SU-DHL-6 (cell line): ENCODE data around the gene PRR33.

ENCODE experiments used
- H2AFZ ChIP-seq: fragments of 200-600 bp; sonication (generic); 2 replicates; pipeline ENCODE4 v1.6.1; 2014; ENCODE audit warnings: low read depth, mild to moderate bottlenecking, moderate library complexity, mixed read lengths, antibody characterized with exemption, low read length; ENCODE audit not compliant: severe bottlenecking
- H3F3A ChIP-seq: fragments of 200-600 bp; shearing (Covaris generic); 2 replicates; pipeline ENCODE4 v1.6.0; 2016; ENCODE audit warnings: antibody characterized with exemption, mild to moderate bottlenecking; ENCODE audit not compliant: insufficient read depth
- H3K27ac ChIP-seq: fragments of 200-600 bp; sonication (generic); 2 replicates; pipeline ENCODE4 v1.5.1; 2016; ENCODE audit warnings: low read depth, mild to moderate bottlenecking, low read length, moderate library complexity, mixed read lengths
- H3K27me3 ChIP-seq: fragments of 200-600 bp; sonication (generic), shearing (Covaris generic); 2 replicates; pipeline ENCODE4 v1.6.0; 2014; ENCODE audit warnings: mild to moderate bottlenecking, low read length
- H3K36me3 ChIP-seq: fragments of 200-600 bp; sonication (generic); 2 replicates; pipeline ENCODE4 v1.6.1; 2014; ENCODE audit warnings: mild to moderate bottlenecking, low read length, mixed read lengths
- H3K4me2 ChIP-seq: fragments of 300-600, 200-600 bp; shearing (Covaris generic), sonication (generic); 2 replicates; pipeline ENCODE4 v1.6.0; 2014; ENCODE audit warnings: low read length, low read depth, mild to moderate bottlenecking; ENCODE audit not compliant: poor library complexity, severe bottlenecking
- H3K4me3 ChIP-seq: fragments of 200-600 bp; sonication (generic); 2 replicates; pipeline ENCODE4 v1.5.1; 2014; ENCODE audit warnings: antibody characterized with exemption, low read length, mild to moderate bottlenecking, mixed read lengths; ENCODE audit not compliant: insufficient read depth, poor library complexity, severe bottlenecking
- H3K79me2 ChIP-seq: fragments of 200-600 bp; sonication (generic); 2 replicates; pipeline ENCODE4 v1.6.1; 2014; ENCODE audit warnings: mild to moderate bottlenecking, low read length, moderate library complexity; ENCODE audit not compliant: insufficient read depth
- H3K9ac ChIP-seq: fragments of 200-600 bp; sonication (generic); 2 replicates; pipeline ENCODE4 v1.7.0; 2014; ENCODE audit warnings: mild to moderate bottlenecking, low read length
- H3K9me2 ChIP-seq: fragments of 200-600 bp; sonication (generic); replicated peaks from 2 replicates; pipeline ENCODE4 v1.6.1; 2014; ENCODE audit warnings: low read length; ENCODE audit not compliant: insufficient read depth
- H3K9me3 ChIP-seq: fragments of 200-600 bp; sonication (generic); 2 replicates; pipeline ENCODE4 v1.6.1; 2014; ENCODE audit warnings: low read length, mixed read lengths; ENCODE audit not compliant: insufficient read depth
- H4K20me1 ChIP-seq: fragments of 200-600 bp; sonication (generic); 2 replicates; pipeline ENCODE4 v1.6.1; 2014; ENCODE audit warnings: low read depth, mild to moderate bottlenecking, antibody characterized with exemption, low read length, moderate library complexity, mixed read lengths
- EZH2phosphoT487 ChIP-seq: fragments of 200-600 bp; sonication (generic), shearing (Covaris generic); conservative IDR thresholded peaks from 2 replicates; pipeline ENCODE4 v1.6.1; 2018; ENCODE audit warnings: mild to moderate bottlenecking, antibody characterized with exemption, low read length, moderate library complexity, mixed read lengths
- TF ChIP-seq, protein P1 (sequence below): fragments of 200-600 bp; sonication (generic); IDR thresholded peaks from one replicate; pipeline ENCODE4 v1.5.1; 2017; ENCODE audit warnings: antibody characterized with exemption, mild to moderate bottlenecking, low read length, moderate library complexity; ENCODE audit not compliant: insufficient read depth, poor library complexity, severe bottlenecking

PRR33 gene

DNA sequence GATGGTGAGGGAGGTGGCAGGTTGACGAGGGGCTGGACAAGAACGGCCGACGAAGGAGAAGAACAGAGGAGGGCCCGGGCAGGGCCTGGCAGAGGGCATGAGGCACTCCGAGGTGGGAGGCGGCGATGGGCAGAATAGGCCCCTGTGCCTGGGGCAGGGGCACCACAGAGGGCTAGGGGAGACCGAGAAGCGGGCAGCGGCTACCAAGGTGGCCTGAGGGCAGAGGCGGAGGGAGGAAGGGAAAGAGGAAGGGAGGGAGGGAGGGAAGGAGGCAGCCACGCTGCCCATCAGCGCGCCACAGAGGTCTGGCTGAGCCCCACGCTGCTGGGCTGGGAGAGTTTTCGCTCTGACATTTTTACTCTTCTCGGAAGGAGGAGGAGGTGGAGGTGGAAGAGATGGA lies 27.5 kb downstream of the PRR33 start:
- Histone ChIP-seq H3K9me2 (no peaks in the 10 kb centered on the region), H3K4me3 (no peak overlapping the region), H3K9me3 (no peaks in the 10 kb centered on the region), H3K79me2 (peaks cover 3% of the 10 kb centered on the region; the same call in 1 of the 2 replicates), H3K27ac (no peak overlapping the region), H3F3A (no peaks in the 10 kb centered on the region), H3K9ac (no peak overlapping the region), H2AFZ (no peak overlapping the region), H4K20me1 (peaks cover 12% of the 10 kb centered on the region; the same call in 1 of the 2 replicates), H3K4me2 (no peak overlapping the region), H3K36me3 (no peaks in the 10 kb centered on the region), H3K27me3 (no peaks in the 10 kb centered on the region)
- TF ChIP-seq EZH2phosphoT487: no peak
- TF ChIP-seq, protein P1, sequence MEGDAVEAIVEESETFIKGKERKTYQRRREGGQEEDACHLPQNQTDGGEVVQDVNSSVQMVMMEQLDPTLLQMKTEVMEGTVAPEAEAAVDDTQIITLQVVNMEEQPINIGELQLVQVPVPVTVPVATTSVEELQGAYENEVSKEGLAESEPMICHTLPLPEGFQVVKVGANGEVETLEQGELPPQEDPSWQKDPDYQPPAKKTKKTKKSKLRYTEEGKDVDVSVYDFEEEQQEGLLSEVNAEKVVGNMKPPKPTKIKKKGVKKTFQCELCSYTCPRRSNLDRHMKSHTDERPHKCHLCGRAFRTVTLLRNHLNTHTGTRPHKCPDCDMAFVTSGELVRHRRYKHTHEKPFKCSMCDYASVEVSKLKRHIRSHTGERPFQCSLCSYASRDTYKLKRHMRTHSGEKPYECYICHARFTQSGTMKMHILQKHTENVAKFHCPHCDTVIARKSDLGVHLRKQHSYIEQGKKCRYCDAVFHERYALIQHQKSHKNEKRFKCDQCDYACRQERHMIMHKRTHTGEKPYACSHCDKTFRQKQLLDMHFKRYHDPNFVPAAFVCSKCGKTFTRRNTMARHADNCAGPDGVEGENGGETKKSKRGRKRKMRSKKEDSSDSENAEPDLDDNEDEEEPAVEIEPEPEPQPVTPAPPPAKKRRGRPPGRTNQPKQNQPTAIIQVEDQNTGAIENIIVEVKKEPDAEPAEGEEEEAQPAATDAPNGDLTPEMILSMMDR: no peak

DNA sequence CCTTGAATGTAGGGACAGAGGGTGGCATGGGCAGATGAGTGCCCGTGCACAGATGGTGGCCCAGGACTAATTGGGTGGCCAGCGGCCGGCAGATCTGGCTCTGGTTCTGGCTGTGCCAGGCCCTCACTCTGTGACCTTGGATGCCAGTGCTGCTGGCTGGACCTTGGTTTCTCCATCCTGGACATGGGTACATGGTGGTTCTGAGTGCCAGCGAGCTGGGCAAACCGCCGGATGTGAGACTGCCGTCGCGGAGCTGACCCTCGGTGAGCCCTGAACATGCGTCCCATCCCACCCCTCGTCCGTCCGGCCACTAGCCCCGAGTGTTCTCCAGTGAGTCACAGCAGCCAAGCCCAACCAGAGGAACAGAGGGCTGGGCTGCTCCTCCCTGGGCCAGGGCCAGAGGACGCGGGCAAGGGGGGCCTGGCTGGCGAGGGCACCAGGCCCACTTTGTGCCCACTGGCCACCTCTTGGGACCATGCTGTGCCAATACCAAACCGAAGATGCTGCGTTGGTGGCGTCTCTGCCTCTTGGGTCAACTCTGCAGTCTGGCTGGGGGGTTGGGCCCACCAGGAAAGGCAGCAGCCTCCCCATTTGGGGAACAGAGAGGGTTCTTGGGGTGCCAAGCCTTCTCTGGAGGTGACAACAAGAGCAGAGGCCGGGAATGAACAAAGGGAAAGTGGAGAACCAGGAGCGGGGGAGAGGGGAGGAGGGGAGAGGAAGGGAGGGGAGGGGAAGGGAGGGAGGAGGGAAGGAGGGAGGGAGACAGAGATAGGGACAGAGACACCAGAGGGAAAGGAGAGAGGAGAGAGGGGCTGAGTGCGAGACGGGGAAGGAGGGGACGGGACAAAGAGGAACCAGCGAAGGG lies 28.1 kb downstream of the PRR33 start:
- Histone ChIP-seq H3K79me2 (peaks cover 3% of the 10 kb centered on the region; the same call in 1 of the 2 replicates), H3K36me3 (no peaks in the 10 kb centered on the region), H3K9me3 (no peaks in the 10 kb centered on the region), H4K20me1 (peaks cover 12% of the 10 kb centered on the region; the same call in 1 of the 2 replicates), H3K4me2 (no peak overlapping the region), H3F3A (no peaks in the 10 kb centered on the region), H3K9ac (no peak overlapping the region), H2AFZ (no peak overlapping the region), H3K4me3 (no peak overlapping the region), H3K9me2 (no peaks in the 10 kb centered on the region), H3K27ac (no peak overlapping the region), H3K27me3 (no peaks in the 10 kb centered on the region)
- TF ChIP-seq, protein P1: no peak
- no peak for TF ChIP-seq EZH2phosphoT487

DNA sequence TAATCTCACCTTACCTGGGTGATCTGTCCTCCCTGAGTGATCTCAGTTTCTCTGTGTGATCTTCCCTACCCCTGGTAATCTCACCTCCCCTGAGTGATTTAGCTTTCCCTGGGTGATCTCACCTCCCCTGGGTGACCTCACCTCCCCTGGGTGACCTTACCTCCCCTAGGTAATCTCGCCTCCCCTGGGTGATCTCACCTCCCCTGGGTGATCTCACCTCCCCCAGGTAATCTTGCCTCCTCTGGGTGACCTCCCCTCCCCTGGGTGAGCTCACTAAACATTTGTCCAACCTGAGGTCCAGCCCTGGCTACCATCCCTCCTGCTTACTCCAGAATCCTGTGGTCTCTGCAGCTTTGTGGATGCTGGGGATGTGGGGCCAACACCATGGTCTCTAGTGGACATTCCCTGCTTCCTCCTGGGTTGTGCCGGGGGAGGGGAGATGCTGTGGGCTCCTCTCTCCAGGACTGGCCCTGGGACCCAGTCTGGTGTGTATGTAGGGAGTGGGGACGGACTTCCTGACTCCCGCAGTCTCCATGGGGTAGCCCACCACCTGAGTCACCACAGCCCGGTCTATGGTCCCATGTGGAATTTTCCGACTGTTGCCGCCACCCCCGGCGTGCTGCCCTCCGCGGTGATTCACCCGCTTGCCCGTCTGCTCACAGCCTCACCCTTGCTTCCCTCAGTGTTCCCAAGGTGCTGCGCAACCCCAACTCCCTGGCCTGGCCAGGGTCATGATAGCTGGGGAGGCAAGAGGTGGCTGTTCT lies 28.9 kb downstream of the PRR33 start:
- Histone ChIP-seq H2AFZ (no peak overlapping the region), H3F3A (no peaks in the 10 kb centered on the region), H3K9me2 (no peaks in the 10 kb centered on the region), H4K20me1 (peaks cover 12% of the 10 kb centered on the region; the same call in 1 of the 2 replicates), H3K79me2 (peaks cover 3% of the 10 kb centered on the region; the same call in 1 of the 2 replicates), H3K27me3 (no peaks in the 10 kb centered on the region), H3K9ac (no peak overlapping the region), H3K4me2 (no peak overlapping the region), H3K4me3 (no peak overlapping the region), H3K36me3 (no peaks in the 10 kb centered on the region), H3K9me3 (no peaks in the 10 kb centered on the region), H3K27ac (no peak overlapping the region)
- TF ChIP-seq, protein P1: no peak
- TF ChIP-seq EZH2phosphoT487: no peak
